Vagina (tissue), 2 donors: ENCODE results near the gene SMIM35.

ENCODE experiments used
- POLR2A ChIP-seq, 2 donors: fragments of 450-650 bp; IDR thresholded peaks; one replicate each; pipeline ENCODE4 v1.6.1; 2017; ENCODE audit warnings: antibody characterized with exemption in 2 of 2, mild to moderate bottlenecking in 2 of 2, moderate library complexity in 2 of 2
- POLR2AphosphoS5 ChIP-seq, 2 donors: sonication (generic); formaldehyde crosslinking; IDR thresholded peaks; one replicate each; pipeline ENCODE4 v1.9.0; 2017; ENCODE audit warnings: antibody characterized with exemption in 2 of 2, mild to moderate bottlenecking in 2 of 2, low read depth in 1 of 2; ENCODE audit not compliant: insufficient read depth in 1 of 2
- TF ChIP-seq, protein P1 (sequence below), 3 experiments: fragments of 450-650 bp in 2 of 3; fragments of 200-600 bp in 1 of 3; sonication (generic) in 1 of 3; IDR thresholded peaks; one replicate each; pipeline ENCODE4 v1.5.1; 2017 to 2019; ENCODE audit warnings: antibody characterized with exemption in 3 of 3, mild to moderate bottlenecking in 2 of 3, moderate library complexity in 2 of 3

DNA sequence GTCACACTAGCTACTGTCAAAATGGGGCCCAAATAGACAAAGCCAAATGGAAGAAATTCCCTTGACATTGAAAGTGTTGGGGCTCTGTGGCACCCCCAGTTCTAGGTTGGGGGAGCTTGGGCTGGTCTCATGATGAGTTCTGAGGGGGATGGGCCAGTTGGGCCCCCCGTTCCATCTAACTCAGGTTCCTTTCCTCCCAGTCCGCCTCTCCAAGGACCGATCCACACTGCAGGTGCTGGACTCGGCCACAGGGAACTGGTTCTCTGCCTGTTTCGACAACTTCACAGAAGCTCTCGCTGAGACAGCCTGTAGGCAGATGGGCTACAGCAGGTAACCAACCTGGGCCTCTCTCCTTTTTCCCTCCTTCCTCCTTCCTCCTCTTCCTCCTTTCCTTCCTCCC lies 17.7 kb upstream of the SMIM35 start:
- TF ChIP-seq POLR2A (IDR thresholded peaks at IDR 0.05) (no peak), POLR2AphosphoS5 (IDR thresholded peaks at IDR 0.05; ENCODE audit: insufficient read depth in 1 of 2, low read depth in 1 of 2) (no peak)
- TF ChIP-seq, protein P1, sequence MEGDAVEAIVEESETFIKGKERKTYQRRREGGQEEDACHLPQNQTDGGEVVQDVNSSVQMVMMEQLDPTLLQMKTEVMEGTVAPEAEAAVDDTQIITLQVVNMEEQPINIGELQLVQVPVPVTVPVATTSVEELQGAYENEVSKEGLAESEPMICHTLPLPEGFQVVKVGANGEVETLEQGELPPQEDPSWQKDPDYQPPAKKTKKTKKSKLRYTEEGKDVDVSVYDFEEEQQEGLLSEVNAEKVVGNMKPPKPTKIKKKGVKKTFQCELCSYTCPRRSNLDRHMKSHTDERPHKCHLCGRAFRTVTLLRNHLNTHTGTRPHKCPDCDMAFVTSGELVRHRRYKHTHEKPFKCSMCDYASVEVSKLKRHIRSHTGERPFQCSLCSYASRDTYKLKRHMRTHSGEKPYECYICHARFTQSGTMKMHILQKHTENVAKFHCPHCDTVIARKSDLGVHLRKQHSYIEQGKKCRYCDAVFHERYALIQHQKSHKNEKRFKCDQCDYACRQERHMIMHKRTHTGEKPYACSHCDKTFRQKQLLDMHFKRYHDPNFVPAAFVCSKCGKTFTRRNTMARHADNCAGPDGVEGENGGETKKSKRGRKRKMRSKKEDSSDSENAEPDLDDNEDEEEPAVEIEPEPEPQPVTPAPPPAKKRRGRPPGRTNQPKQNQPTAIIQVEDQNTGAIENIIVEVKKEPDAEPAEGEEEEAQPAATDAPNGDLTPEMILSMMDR (IDR thresholded peaks at IDR 0.05) = no peak
